ENCODE measurements around the gene WDFY2. TPM values are rescaled to one million over a fixed set of nuclear protein-coding genes. Genes with fewer than 3 reads are reported as not detected.

WDFY2 gene
- total and polyA plus RNA-seq, 11 donors, result 2.0 to 12.6 (median 6.5) TPM

- no peak overlapping the region for H3K27ac ChIP-seq
- TF ChIP-seq POLR2A (IDR thresholded peaks at IDR 0.05) (no peak), CTCF (IDR thresholded peaks at IDR 0.05) (no peak)
- H3K27me3 ChIP-seq, result no peaks in the 10 kb centered on the region
- no peaks in the 10 kb centered on the region for H3K9me3 ChIP-seq
- no peak for ATAC-seq
- 94 to 97% (median 96%) methylated on average over 6 of the region's 6 CpGs for WGBS, 4 donors
- intact Hi-C loops (cut with DNase I), result no loop called here
- peaks cover 0 to 37% (median 23%) of the 10 kb centered on the region in 12 donors for H3K4me1 ChIP-seq
- no peak overlapping the region for H3K4me3 ChIP-seq
- H3K36me3 ChIP-seq, result peaks cover 0 to 15% (median 5%) of the 10 kb centered on the region in 9 donors
- DNase-seq, result no peak
These were observed 188.5 kb downstream of the WDFY2 start for GRCh38 chr13:51772781-51773180.

- no peaks in the 10 kb centered on the region for H3K9me3 ChIP-seq
- H3K4me1 ChIP-seq, result peaks cover 0 to 32% (median 20%) of the 10 kb centered on the region in 12 donors
- H3K27ac ChIP-seq, result no peak overlapping the region
- H3K4me3 ChIP-seq, result no peak overlapping the region
- no peaks in the 10 kb centered on the region for H3K27me3 ChIP-seq
- peaks cover 0 to 15% (median 5%) of the 10 kb centered on the region in 9 donors for H3K36me3 ChIP-seq
- ATAC-seq (no peak), DNase-seq (no peak)
- intact Hi-C loops (cut with DNase I), result no loop called here
- TF ChIP-seq POLR2A (IDR thresholded peaks at IDR 0.05) (no peak), CTCF (IDR thresholded peaks at IDR 0.05) (no peak)
- WGBS, 4 donors, result 87 to 95% (median 93%) methylated on average over 11 of the region's 11 CpGs
These were observed 189.3 kb downstream of the WDFY2 start for GRCh38 chr13:51773515-51773914.

GRCh38 chr13:51776179-51776578, 191.9 kb downstream of the WDFY2 start:
- no peaks in the 10 kb centered on the region for H3K27me3 ChIP-seq
- peaks cover 0 to 11% (median 0%) of the 10 kb centered on the region in 9 donors for H3K36me3 ChIP-seq
- TF ChIP-seq POLR2A (IDR thresholded peaks at IDR 0.05), result no peak
- TF ChIP-seq CTCF (IDR thresholded peaks at IDR 0.05), result no peak
- DNase-seq (no peak), ATAC-seq (no peak)
- 86 to 93% (median 91%) methylated on average over 7 of the region's 7 CpGs for WGBS, 4 donors
- no peaks in the 10 kb centered on the region for H3K9me3 ChIP-seq
- intact Hi-C loops (cut with DNase I), result no loop called here
- no peak overlapping the region for H3K27ac ChIP-seq
- peaks cover 0 to 6% (median 0%) of the 10 kb centered on the region in 12 donors for H3K4me1 ChIP-seq
- H3K4me3 ChIP-seq, result no peak overlapping the region

GRCh38 chr13:51777921-51778320, 193.7 kb downstream of the WDFY2 start:
- no peaks in the 10 kb centered on the region for H3K9me3 ChIP-seq
- H3K4me3 ChIP-seq, result no peak overlapping the region
- intact Hi-C loops (cut with DNase I), result no loop called here
- ATAC-seq (no peak), DNase-seq (no peak)
- H3K27me3 ChIP-seq, result no peaks in the 10 kb centered on the region
- no peak overlapping the region for H3K27ac ChIP-seq
- H3K4me1 ChIP-seq, result peaks cover 0 to 6% (median 0%) of the 10 kb centered on the region in 12 donors
- H3K36me3 ChIP-seq, result peaks cover 0 to 6% (median 0%) of the 10 kb centered on the region in 9 donors
- no peak for TF ChIP-seq POLR2A (IDR thresholded peaks at IDR 0.05)
- TF ChIP-seq CTCF (IDR thresholded peaks at IDR 0.05), result no peak
- 89 to 96% (median 89%) methylated on average over 9 of the region's 9 CpGs for WGBS, 4 donors
